Left colon (tissue), 2 donors: ENCODE results near the gene STAT4. TPM values are rescaled to one million over a fixed set of nuclear protein-coding genes. Genes with fewer than 3 reads are reported as not detected.
A peak's percentile ranks its signal among the peaks of the same experiment; 100 is the strongest.

Experiments
- ATAC-seq: fragments of 200-7000 bp; cut with Tn5 transposase; one replicate; pipeline ENCODE4 v1.9.1; 2020; ENCODE audit warnings: mild to moderate bottlenecking, moderate library complexity
- DNase-seq, 2 donors: peaks; one replicate each; pipeline ENCODE4 v3.0.0-alpha.2; 2020
- intact Hi-C, 2 donors: fragments of 100-400 bp; cut with DNase I in 1 of 2; cut with micrococcal nuclease in 1 of 2; formaldehyde crosslinking; loops; one replicate each; pipeline versions ENCODE4 v1.11.2 to v1.14.0; 2022; cut with DNase I, micrococcal nuclease
- total RNA-seq, 2 donors: library from RNA; stranded (reverse); fragmentation: NEBNext Ultra II Directional; extraction: Animal tissue kit (Norgen Biotek cat#: 25700); gene quantifications; one replicate each; pipeline ENCODE4 v1.2.1, GENCODE V29; 2021
- donor health status: DM: no; HTN: no; CAD: no.
- donor health status: DM: yes; HTN: yes; CAD: no.

STAT4 gene
- total RNA-seq, 2 donors from 2014 or later, result 1.7 to 2.3 TPM

GRCh38 chr2:191151331-191151730 lies 537 bp upstream of the STAT4 start:
- intact Hi-C loops, result no loop called here
- DNase-seq (peak in 1 of 2 donors; percentile 15), ATAC-seq (no peak)

GRCh38 chr2:191150230-191150599 lies 579 bp downstream of the STAT4 start:
- DNase-seq, result no peak
- intact Hi-C loops, result no loop called here
- peak; percentile 51 for ATAC-seq

GRCh38 chr2:191149391-191149790 lies 1.4 kb downstream of the STAT4 start:
- ATAC-seq, result no peak
- DNase-seq, result no peak
- intact Hi-C loops, result no loop called here

- ATAC-seq, result no peak
- intact Hi-C loops, result no loop called here
- DNase-seq, result no peak
These were observed 2.0 kb downstream of the STAT4 start for GRCh38 chr2:191148791-191149190.

- intact Hi-C loops, result no loop called here
- ATAC-seq, result no peak
- no peak for DNase-seq
These were observed 2.5 kb downstream of the STAT4 start for GRCh38 chr2:191148281-191148680.

- intact Hi-C loops, result no loop called here
- no peak for ATAC-seq
- DNase-seq, result no peak
These were observed 4.9 kb downstream of the STAT4 start for GRCh38 chr2:191145769-191146471.

GRCh38 chr2:191144217-191144616 lies 6.6 kb downstream of the STAT4 start:
- intact Hi-C loops, result no loop called here

GRCh38 chr2:191143791-191144190 lies 7.0 kb downstream of the STAT4 start:
- DNase-seq (no peak), ATAC-seq (no peak)
- intact Hi-C loops, result no loop called here

More at GRCh38 chr2:191144217-191144616, 6.6 kb downstream of the STAT4 start:
- DNase-seq (no peak), ATAC-seq (no peak)

- ATAC-seq, result no peak
- DNase-seq, result no peak
- intact Hi-C loops, result no loop called here
These were observed 21.9 kb downstream of the STAT4 start for GRCh38 chr2:191128911-191129304.

- intact Hi-C loops, result no loop called here
- ATAC-seq (no peak), DNase-seq (no peak)
These were observed 22.5 kb downstream of the STAT4 start for GRCh38 chr2:191128172-191128910.

GRCh38 chr2:191127235-191127634 lies 23.6 kb downstream of the STAT4 start:
- intact Hi-C loops, result no loop called here
- ATAC-seq (no peak), DNase-seq (no peak)

- no peak for DNase-seq
- intact Hi-C loops, result no loop called here
- no peak for ATAC-seq
These were observed 24.3 kb downstream of the STAT4 start for GRCh38 chr2:191126386-191127085.

GRCh38 chr2:191125646-191126045 lies 25.1 kb downstream of the STAT4 start:
- DNase-seq, result no peak
- ATAC-seq, result no peak
- intact Hi-C loops, result no loop called here

- intact Hi-C loops, result no loop called here
These were observed 28.0 kb downstream of the STAT4 start for GRCh38 chr2:191122638-191123294.

GRCh38 chr2:191117341-191117740 lies 33.5 kb downstream of the STAT4 start:
- ATAC-seq (no peak), DNase-seq (no peak)
- intact Hi-C loops, result no loop called here

More at GRCh38 chr2:191122638-191123294, 28.0 kb downstream of the STAT4 start:
- no peak for DNase-seq
- ATAC-seq, result no peak

GRCh38 chr2:191115804-191116203 lies 35.0 kb downstream of the STAT4 start:
- intact Hi-C loops, result no loop called here
- DNase-seq, result no peak
- no peak for ATAC-seq

- ATAC-seq (no peak), DNase-seq (no peak)
- intact Hi-C loops, result no loop called here
These were observed 35.4 kb downstream of the STAT4 start for GRCh38 chr2:191115391-191115790.

- intact Hi-C loops, result no loop called here
- DNase-seq, result peak in 1 of 2 donors; percentile 4
- no peak for ATAC-seq
These were observed 36.3 kb downstream of the STAT4 start for GRCh38 chr2:191114403-191114886.

GRCh38 chr2:191113761-191114160 lies 37.0 kb downstream of the STAT4 start:
- intact Hi-C loops, result no loop called here
- ATAC-seq, result no peak
- DNase-seq, result no peak
